NCI-H128 (cell line): ENCODE data around the gene SIRT2.
"Not testable (repeated sequence)": the region's sequence is repeated elsewhere in the genome, so short reads cannot be mapped to it uniquely, and the experiment has no call there.

ENCODE experiments used
- DNase-seq: peaks from one replicate; lab custom pipeline; 2025; ENCODE audit not compliant: unreplicated experiment; lab: John Stamatoyannopoulos, UW

SIRT2 gene

DNA sequence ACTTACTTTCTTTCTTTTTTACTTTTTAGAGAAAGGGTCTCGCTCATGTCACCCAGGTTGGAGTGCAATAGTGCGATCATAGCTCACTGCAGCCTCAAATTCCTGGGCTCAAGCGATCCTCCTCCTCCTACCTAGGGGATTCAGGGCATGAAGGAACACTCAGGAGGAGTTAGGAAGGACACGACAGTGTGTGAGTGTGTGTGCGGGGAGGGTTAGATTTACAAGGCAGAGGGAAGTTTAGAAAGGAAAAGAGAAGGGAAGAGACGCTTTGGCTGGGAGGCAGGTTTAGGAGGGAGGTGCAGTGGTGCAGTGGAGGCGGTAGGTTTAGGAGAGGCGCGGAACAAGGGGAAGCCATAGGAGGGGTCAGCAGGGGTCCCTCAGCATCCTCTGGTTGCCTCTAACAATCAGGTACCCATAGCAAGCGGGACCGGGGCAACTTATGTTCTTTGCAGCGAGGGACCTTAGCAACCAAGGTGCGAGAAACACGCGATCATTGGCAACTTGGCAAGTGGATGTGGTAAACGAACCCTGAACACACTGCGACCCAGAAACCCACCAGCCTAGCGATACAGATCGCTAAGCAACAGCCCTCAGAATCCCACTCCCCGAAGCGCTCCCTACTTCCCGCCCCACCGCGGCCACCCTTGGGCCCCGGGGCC is 501 bp downstream of the SIRT2 start:
- no peak for DNase-seq

GRCh38 chr19:38894968-38895367 is 4.5 kb downstream of the SIRT2 start:
- DNase-seq: no peak

DNA sequence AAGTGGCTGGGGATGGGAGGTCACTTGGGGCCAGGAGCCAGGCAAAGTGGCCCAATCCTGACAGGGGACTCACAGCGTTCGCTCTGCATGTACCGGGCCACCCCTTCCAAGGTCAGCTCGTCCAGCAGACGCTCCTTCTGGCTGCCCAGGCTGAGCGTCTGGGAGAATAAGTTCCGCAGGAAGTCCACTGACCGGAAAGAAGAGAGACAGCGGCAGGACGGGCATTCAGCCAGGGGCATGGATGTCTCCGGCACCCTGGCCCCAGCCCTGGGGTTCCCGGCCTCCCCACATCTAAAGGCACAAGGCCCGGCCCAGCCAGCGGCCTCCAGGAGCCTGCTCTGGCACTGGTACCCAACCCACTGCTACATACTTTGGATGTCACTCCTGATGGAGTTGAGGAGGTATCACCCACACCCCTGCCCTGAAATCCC is 6.1 kb downstream of the SIRT2 start:
- no peak for DNase-seq

DNA sequence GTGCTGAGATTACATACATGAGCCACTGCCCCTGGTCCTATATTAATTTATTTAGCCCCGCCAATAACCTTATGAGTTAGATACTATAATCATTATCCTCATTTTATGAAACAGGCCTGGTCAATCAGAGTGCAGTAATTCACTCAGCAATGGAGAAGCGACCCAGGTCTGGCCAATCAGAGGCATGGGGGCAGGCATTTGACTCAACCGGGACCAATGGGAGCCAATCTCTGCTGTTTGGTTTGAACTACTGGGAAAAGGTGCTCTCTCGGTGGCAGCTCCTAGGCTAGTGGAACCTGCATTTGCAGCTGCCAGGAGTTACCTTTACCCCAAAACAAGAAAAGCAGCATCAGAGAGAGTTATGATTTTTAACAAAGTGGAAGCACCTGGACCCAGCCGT is 6.6 kb downstream of the SIRT2 start:
- DNase-seq: no peak

- no peak for DNase-seq
Observed at GRCh38 chr19:38891771-38892170, 7.6 kb downstream of the SIRT2 start.

- no peak for DNase-seq
Observed at GRCh38 chr19:38890686-38891085, 8.7 kb downstream of the SIRT2 start.

DNA sequence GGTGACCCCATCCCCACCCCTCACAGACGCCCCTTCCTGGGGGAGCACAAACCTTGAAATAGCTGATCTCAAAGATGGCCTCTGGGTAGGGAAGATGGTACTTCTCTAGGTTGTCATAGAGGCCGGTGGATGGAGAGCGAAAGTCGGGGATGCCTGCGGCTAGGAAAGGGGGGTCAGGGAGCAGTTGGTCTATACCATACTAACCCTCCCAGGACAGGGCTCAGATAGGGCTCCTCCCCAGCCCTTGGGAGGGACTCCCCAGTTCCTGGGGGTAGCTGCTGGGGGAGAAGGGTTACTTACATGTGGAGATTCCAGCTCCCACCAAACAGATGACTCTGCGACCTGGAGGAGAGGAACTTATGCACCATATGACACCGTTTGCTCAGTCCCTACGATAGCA is 9.6 kb downstream of the SIRT2 start:
- no peak for DNase-seq

- no peak for DNase-seq
Observed at GRCh38 chr19:38888876-38889275, 10.5 kb downstream of the SIRT2 start.

DNA sequence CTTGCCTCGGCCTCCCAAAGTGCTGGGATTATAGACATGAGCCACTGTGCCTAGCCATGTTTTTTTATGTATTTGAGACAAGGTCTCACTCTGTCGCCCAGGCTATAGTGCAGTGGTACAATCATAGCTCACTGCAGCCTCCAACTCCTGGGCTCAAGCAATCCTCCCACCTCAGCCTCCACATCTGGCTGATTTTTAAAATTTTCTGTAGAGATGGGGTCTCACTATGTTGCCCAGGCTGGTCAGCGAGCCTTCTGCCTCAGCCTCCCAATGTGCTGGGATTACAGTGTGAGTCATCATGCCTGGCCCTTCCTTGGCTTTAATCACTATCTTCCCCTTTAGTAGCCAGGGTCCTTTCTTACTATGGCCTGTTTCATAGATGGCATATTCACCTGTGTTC is 14.7 kb downstream of the SIRT2 start:
- DNase-seq: not testable (repeated sequence)

DNA sequence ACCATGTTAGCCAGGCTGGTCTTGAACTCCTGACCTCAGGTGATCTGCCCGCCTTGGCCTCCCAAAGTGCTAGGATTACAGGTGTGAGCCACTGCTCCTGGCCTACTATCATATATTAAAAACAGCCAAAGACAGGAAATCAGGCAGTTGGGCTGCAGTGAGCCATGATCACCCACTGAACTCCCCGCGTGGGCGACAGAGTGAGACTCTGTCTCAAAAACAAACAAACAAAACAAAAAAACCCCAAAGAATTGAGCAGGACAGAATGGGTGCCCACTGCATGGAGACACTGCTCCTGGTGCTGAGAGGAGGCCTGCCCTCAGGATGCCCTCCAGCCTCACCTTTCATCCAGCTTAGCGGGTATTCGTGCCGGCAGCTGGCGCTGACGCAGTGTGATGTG is 16.1 kb downstream of the SIRT2 start:
- DNase-seq: no peak

DNA sequence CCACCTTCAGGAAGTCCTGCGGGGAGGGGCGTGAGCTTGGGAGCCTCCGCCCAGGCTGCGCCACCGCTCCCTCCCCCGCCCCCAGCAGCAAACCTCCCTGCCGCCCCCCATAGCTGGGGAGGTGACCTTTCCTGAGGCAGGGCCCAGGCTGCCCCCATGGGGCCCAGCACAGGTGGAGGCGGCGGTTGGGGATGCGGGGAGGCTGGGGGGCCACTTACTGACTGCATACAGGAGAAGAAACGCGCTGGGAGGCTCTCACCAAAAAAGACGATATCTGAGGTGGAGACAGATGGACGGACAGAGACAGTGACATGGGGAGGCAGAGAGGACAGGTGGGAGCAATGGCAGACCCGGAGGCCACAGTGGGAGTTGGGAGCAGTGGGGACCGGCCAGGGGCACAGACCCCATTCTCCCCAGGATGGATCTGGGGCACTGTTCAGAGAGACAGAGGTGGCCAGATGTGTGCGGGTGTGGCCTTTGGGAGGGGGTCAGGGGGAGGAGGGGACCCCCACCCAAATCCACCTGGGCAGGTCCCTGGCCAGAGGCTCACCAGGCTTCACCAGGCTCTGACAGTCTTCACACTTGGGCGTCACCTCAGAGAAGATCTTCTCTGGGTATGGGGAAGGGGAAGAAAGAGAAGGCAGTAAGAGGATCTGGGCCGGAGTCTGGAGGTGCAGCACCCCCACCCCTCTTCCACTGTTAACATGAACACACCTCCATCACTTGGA is 18.4 kb downstream of the SIRT2 start:
- DNase-seq: no peak

DNA sequence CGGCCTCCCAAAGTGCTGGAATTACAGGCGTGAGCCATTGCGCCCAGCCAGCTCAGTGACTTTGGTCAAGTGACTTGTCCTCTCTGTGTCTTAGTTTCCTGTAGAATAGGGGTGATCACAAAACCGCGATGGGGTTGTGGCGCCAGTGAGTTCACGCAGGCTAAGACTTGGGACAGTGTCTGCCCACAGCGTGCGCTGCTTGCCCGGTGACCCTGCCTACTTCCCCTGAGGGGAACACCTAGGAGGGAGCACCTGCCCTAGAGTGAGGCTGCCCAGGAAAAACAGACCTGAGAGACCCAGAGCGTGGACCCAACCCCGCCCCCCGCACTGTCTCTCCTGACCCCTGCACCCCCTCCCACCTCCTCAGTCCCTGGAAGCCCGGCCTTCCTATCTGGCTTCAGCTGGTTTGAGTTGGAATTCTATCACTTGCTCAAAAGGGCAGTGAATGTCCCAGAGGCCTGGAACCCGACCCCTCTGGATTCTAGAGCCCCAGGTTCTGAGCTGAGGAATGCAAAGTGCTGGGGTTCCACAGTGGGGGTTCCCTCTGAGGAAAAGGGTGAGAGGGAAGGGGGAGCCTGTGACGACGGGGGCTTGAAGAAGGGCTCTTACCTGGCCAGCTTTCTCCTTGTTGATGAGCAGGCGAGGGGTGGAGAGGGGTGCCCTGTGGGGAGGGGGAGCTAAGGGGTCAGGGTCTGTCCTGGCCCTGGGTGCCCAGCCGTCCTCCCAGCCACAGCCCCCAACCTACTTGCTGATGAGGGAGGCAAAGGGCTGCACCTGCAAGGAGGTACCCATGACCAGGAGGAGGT is 19.1 kb downstream of the SIRT2 start:
- DNase-seq: no peak

DNA sequence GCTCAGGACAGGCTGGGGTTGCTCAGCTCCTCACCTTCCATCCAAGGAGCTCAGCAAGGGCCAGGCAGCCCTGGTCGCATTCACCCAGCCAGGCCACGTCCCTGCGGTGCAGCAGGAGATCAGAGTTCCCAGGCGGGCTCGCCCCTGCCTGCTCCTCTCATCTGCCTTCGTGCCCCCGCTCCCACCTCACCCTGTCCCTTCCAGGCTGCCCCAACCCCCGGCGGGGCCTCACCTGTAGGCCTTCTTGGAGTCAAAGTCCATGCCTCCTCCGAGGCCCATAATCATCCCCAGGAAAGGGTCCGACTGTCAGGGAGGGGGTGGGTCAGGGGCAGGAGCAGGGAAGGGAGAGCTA is 20.0 kb downstream of the SIRT2 start:
- DNase-seq: no peak

- no peak for DNase-seq
Observed at GRCh38 chr19:38878575-38879399, 20.6 kb downstream of the SIRT2 start.

GRCh38 chr19:38877781-38878574 is 21.4 kb downstream of the SIRT2 start, which contains the start of gene RINL:
Gene RINL (minus strand): TSS chr19:38878275. CDS start chr19:38876742, 1,533 bp downstream.
- DNase-seq: no peak

DNA sequence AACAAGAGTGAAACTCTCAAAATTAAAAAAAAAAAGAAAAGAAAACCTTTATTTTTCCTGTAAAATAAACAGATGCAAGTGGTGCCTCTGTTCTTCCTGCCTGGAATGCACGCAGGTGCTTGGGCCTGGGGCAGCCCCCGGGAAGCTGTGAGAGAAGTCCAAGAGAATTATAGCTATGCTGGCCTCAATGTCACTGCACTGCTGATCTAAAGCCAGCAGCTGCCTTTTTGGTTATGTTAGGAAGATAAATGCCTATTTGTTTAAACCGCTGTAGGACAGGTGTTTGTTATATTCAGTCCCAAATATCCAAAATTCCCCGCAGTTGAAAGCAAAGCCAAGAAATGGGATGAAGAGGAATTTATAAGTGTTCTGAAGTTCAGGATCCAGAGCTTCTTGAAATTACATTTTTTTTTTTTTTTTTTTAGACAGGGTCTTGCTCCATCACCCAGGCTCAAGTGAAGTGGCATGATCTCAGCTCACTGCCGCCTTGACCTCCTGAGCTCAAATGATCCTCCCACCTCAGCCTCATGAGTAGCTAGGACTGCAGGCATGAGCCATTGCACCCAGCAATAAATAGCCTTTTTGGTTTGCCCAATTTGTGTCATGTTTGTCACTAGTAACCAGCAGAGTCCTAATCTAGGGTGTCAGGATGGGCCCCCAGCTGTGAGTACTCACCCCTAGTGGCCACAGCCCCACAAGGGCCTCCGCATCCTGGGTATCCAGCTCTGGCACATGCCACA is 23.6 kb downstream of the SIRT2 start:
- DNase-seq: no peak

- not testable (repeated sequence) for DNase-seq
Observed at GRCh38 chr19:38873400-38873799, 26.0 kb downstream of the SIRT2 start.

- DNase-seq: no peak
Observed at GRCh38 chr19:38870612-38871011, 28.8 kb downstream of the SIRT2 start.

GRCh38 chr19:38869836-38870607 is 29.4 kb downstream of the SIRT2 start:
- DNase-seq: no peak
